Progenitor cell of endocrine pancreas (in vitro differentiated cells): Measurements from ENCODE around the gene CNP. TPM values are rescaled to one million over a fixed set of nuclear protein-coding genes. Genes with fewer than 3 reads are reported as not detected.

Experiments
- DNase-seq: peaks from one replicate; pipeline ENCODE4 v3.0.0; 2021; ENCODE audit warnings: low spot score; ENCODE audit not compliant: unreplicated experiment
- H3K27ac Mint-ChIP-seq: 2 replicates; pipeline ENCODE4 v1.8.0; 2021; ENCODE audit warnings: mild to moderate bottlenecking, moderate library complexity, mixed read lengths
- H3K27me3 Mint-ChIP-seq: 2 replicates; pipeline ENCODE4 v1.8.0; 2021; ENCODE audit warnings: mixed read lengths
- H3K36me3 Mint-ChIP-seq: 2 replicates; pipeline ENCODE4 v1.8.0; 2022; ENCODE audit warnings: mixed read lengths; ENCODE audit not compliant: insufficient read depth
- H3K4me1 Mint-ChIP-seq: 2 replicates; pipeline ENCODE4 v1.8.0; 2021; ENCODE audit warnings: low read depth, mixed read lengths
- H3K4me3 Mint-ChIP-seq: 2 replicates; pipeline ENCODE4 v1.8.0; 2021; ENCODE audit warnings: low read depth, mild to moderate bottlenecking, moderate library complexity, mixed read lengths
- H3K9me3 Mint-ChIP-seq: 2 replicates; pipeline ENCODE4 v1.8.0; 2021; ENCODE audit warnings: low read depth, mixed read lengths
- CTCF ChIP-seq: fragments of 200-600 bp; sonication (generic); IDR thresholded peaks from one replicate; pipeline ENCODE4 v1.5.0; 2021; ENCODE audit warnings: antibody characterized with exemption, mild to moderate bottlenecking; ENCODE audit not compliant: unreplicated experiment
- total RNA-seq: library from RNA; stranded (reverse); gene quantifications from 2 replicates; pipeline ENCODE4 v1.2.1, GENCODE V29; 2021

CNP gene
- total RNA-seq, 1 donor from 2014 or later = 98.7 TPM

DNA sequence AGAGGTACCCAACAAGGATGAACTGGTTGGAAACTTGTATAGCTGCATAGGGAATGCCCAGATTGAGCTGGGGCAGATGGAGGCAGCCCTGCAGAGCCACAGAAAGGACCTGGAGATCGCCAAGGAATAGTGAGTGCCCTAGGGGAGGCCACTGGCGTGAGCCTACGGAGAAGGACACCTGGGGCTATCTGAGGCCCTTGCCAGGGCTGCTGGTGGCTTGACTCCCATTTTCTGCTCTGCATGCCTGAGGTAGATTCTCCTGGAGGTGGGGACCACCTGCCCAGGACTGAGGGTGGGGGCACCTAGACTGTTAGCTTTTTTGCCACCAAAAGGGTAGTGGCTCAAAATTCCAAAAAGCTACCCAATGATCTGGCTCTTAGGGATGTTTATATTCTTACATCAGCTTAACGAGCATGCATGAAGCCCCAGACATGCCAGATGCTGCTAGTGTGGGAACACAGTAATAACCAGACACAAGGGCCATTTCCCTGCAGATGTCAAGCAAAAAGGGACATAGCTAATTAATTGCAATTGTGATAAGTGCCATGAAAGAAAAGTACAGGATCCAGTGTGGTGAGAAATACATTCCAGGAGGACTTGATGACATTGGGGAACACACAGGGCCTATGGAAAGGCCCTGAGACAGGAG is 27.4 kb upstream of the CNP start:
- H3K27me3 Mint-ChIP-seq = no peaks in the 10 kb centered on the region
- H3K9me3 Mint-ChIP-seq = no peaks in the 10 kb centered on the region
- H3K4me3 Mint-ChIP-seq = no peak overlapping the region
- H3K27ac Mint-ChIP-seq = no peak overlapping the region
- peaks cover 6% of the 10 kb centered on the region for H3K36me3 Mint-ChIP-seq
- no peaks in the 10 kb centered on the region for H3K4me1 Mint-ChIP-seq
- no peak for TF ChIP-seq CTCF
- DNase-seq = no peak

- no peak for DNase-seq
- H3K4me3 Mint-ChIP-seq = no peak overlapping the region
- H3K4me1 Mint-ChIP-seq = no peaks in the 10 kb centered on the region
- H3K27ac Mint-ChIP-seq = no peak overlapping the region
- no peaks in the 10 kb centered on the region for H3K9me3 Mint-ChIP-seq
- no peak for TF ChIP-seq CTCF
- H3K36me3 Mint-ChIP-seq = peaks cover 6% of the 10 kb centered on the region
- no peaks in the 10 kb centered on the region for H3K27me3 Mint-ChIP-seq
These were observed 26.9 kb upstream of the CNP start for GRCh38 chr17:41939693-41940090.

- Mint-ChIP-seq H3K27me3 (no peaks in the 10 kb centered on the region), H3K4me3 (no peak overlapping the region), H3K9me3 (no peaks in the 10 kb centered on the region), H3K36me3 (peaks cover 6% of the 10 kb centered on the region), H3K4me1 (no peaks in the 10 kb centered on the region), H3K27ac (no peak overlapping the region)
- DNase-seq = no peak
- TF ChIP-seq CTCF = no peak
These were observed 25.4 kb upstream of the CNP start for GRCh38 chr17:41941168-41941567.

- no peak for DNase-seq
- peaks cover 6% of the 10 kb centered on the region for H3K36me3 Mint-ChIP-seq
- H3K9me3 Mint-ChIP-seq = no peaks in the 10 kb centered on the region
- H3K27ac Mint-ChIP-seq = no peak overlapping the region
- H3K4me3 Mint-ChIP-seq = no peak overlapping the region
- no peaks in the 10 kb centered on the region for H3K27me3 Mint-ChIP-seq
- TF ChIP-seq CTCF = no peak
- no peaks in the 10 kb centered on the region for H3K4me1 Mint-ChIP-seq
These were observed 23.8 kb upstream of the CNP start for GRCh38 chr17:41942626-41943373.

- Mint-ChIP-seq H3K27ac (no peak overlapping the region), H3K9me3 (no peaks in the 10 kb centered on the region)
These were observed 23.1 kb upstream of the CNP start for GRCh38 chr17:41943492-41943891.

More at GRCh38 chr17:41943492-41943891, 23.1 kb upstream of the CNP start:
- Mint-ChIP-seq H3K27me3 (no peaks in the 10 kb centered on the region), H3K4me1 (no peaks in the 10 kb centered on the region), H3K36me3 (peaks cover 6% of the 10 kb centered on the region), H3K4me3 (no peak overlapping the region)
- no peak for TF ChIP-seq CTCF
- no peak for DNase-seq
